Mesodermal cell (in vitro differentiated cells): Measurements from ENCODE around the gene MAGI2.

Experiments used
- H3K27ac ChIP-seq: 2 replicates; pipeline ENCODE4 v1.7.0; 2013; ENCODE audit warnings: mild to moderate bottlenecking, low read depth, low read length, moderate library complexity; ENCODE audit not compliant: severe bottlenecking
- H3K36me3 ChIP-seq: 2 replicates; pipeline ENCODE4 v1.7.1; 2013; ENCODE audit warnings: mild to moderate bottlenecking, low read length, moderate library complexity; ENCODE audit not compliant: control insufficient read depth, insufficient read depth
- H3K4me1 ChIP-seq: one replicate; pipeline ENCODE4 v1.7.1; 2013; ENCODE audit warnings: mild to moderate bottlenecking, low read length; ENCODE audit not compliant: insufficient read depth, control insufficient read depth, poor library complexity, severe bottlenecking
- H3K4me3 ChIP-seq: 2 replicates; pipeline ENCODE4 v1.7.0; 2013; ENCODE audit warnings: low read length, control low read depth, mild to moderate bottlenecking; ENCODE audit not compliant: insufficient read depth, poor library complexity, severe bottlenecking; ENCODE audit errors: extremely low read depth
- H3K9me3 ChIP-seq: 2 replicates; pipeline ENCODE4 v1.7.1; 2013; ENCODE audit warnings: mild to moderate bottlenecking, low read length, moderate library complexity; ENCODE audit not compliant: control insufficient read depth
- WGBS, 2 experiments: methylation state at CpG; one replicate each; pipeline ENCODE4 v1.1.5; 2013; ENCODE audit warnings: missing lambda C conversion rate in 2 of 2; ENCODE audit not compliant: insufficient coverage in 2 of 2; 5-methylcytosine and 5-hydroxymethylcytosine counted together

MAGI2 gene

GRCh38 chr7:78386520-78386919 lies 1066.9 kb downstream of the MAGI2 start:
- Histone ChIP-seq H3K36me3 (no peaks in the 10 kb centered on the region), H3K4me3 (no peak overlapping the region), H3K27ac (no peak overlapping the region), H3K4me1 (no peaks in the 10 kb centered on the region), H3K9me3 (no peaks in the 10 kb centered on the region)
- 100% methylated on average over 2 of the region's 2 CpGs; no CpG with 5 or more reads in 1 of the 2 experiments for WGBS, 2 experiments

DNA sequence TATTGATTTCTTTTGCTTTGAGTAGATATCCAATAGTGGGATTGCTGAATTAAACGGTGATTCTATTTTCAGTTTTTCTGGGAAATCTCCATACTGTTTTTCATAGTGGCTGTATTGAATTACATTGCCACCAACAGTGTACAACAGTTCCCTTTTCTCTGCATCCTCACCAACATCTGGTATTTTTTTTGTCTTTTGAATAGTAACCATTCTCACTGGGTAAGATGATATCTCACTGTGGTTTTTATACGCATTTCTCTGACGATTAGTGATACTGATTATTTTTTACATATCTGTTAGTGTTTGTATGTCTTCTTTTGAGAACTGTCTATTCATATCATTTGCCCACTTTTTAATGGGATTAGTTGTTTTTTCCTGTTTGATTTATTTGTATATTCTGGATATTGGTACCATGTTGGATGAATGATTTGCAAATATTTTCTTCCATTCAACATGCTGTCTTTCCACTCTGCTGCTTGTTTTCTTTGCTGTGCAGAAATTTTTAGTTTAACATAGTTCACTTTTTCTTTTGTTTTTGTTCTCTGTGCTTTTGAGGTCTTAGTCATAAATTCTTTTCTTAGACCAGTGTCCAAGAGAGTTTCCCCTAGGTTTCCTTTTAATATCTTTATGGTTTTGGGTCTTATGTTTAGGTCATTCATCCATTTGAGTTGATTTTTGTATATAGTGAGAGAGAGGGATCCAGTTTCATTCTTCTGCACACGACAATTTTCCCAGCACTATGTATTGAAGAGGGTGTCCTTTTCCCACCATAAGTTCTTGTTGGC lies 1070.2 kb downstream of the MAGI2 start:
- WGBS, 2 experiments, result no CpG with 5 or more reads among the region's 4 CpGs
- Histone ChIP-seq H3K27ac (no peak overlapping the region), H3K36me3 (no peaks in the 10 kb centered on the region)

GRCh38 chr7:78379148-78379547 lies 1074.3 kb downstream of the MAGI2 start:
- no peaks in the 10 kb centered on the region for H3K4me1 ChIP-seq
- H3K4me3 ChIP-seq, result no peak overlapping the region
- H3K9me3 ChIP-seq, result no peaks in the 10 kb centered on the region
- H3K27ac ChIP-seq, result no peak overlapping the region
- no CpG with 5 or more reads among the region's 1 CpG for WGBS, 2 experiments
- H3K36me3 ChIP-seq, result no peaks in the 10 kb centered on the region

More for the DNA sequence above, 1070.2 kb downstream of the MAGI2 start:
- Histone ChIP-seq H3K4me1 (no peaks in the 10 kb centered on the region), H3K4me3 (no peak overlapping the region), H3K9me3 (no peaks in the 10 kb centered on the region)

GRCh38 chr7:78377532-78377931 lies 1075.9 kb downstream of the MAGI2 start:
- WGBS, 2 experiments, result no CpG with 5 or more reads among the region's 1 CpG
- H3K36me3 ChIP-seq, result no peaks in the 10 kb centered on the region
- H3K27ac ChIP-seq, result no peak overlapping the region
- no peaks in the 10 kb centered on the region for H3K4me1 ChIP-seq
- no peak overlapping the region for H3K4me3 ChIP-seq
- no peaks in the 10 kb centered on the region for H3K9me3 ChIP-seq

DNA sequence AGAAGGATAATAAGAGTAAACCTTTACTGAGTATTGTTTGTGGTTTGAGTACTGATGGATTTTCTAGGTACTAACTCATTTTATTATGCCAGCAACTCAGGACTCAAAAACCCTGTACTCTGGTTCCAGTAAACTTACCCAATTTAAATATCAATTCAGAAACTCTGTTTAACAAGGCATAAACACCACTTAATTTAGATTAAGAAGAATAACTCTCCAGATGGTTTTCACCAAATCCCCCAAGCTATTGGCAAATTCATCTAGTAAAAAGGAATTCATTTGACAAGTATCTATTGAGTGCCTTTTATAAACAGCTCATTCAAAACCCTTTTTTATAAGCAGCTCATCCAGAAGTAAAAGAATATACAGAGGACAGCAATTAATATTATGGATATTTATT lies 1082.5 kb downstream of the MAGI2 start:
- H3K27ac ChIP-seq, result no peak overlapping the region
- H3K9me3 ChIP-seq, result no peaks in the 10 kb centered on the region
- H3K4me3 ChIP-seq, result no peak overlapping the region
- peaks cover 6% of the 10 kb centered on the region for H3K4me1 ChIP-seq
- no peaks in the 10 kb centered on the region for H3K36me3 ChIP-seq

DNA sequence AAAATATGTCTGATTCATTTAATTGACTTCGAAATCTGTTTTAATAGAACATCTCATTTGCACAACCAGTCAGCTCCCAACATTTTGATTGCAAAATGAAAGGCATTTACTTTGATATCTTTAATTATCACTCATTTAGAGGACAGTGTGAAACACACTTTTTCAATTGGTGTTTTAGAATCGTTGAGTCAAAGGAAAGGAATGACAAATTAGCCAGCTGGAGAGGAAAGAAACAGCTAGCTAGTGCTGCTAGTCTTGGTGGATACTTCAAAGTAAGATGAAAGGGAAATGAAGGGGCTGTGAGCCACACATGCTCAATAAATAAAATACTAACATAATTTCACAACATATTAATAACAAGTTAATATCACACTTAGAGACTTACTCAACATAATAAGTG lies 1084.7 kb downstream of the MAGI2 start:
- Histone ChIP-seq H3K36me3 (no peaks in the 10 kb centered on the region), H3K4me3 (no peak overlapping the region), H3K9me3 (no peaks in the 10 kb centered on the region), H3K27ac (no peak overlapping the region), H3K4me1 (peaks cover 6% of the 10 kb centered on the region)
- WGBS, 2 experiments, result no CpG with 5 or more reads among the region's 2 CpGs

DNA sequence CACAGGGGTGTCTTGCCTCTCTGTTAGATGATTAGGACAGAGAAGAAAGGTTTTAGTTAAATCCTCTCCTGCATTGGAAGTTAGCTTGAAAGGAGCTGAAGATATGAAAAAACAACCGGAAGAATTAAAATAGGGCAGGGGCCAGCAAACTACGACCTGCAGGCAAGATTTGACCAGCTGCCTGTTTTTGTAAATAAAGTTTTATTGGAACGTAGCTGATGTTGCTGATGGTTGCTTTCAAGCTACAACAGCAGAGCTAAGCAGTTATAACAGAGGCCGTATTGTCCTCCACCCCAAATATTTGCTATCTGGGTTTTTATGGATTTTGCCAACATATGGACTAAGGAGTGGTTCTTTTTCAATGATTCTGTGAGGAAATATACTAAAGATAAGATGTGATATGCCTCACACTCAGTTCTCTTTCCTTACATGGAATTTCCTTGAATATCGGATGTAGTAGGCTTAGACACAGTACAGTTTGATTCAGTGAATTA lies 1086.1 kb downstream of the MAGI2 start:
- no peak overlapping the region for H3K27ac ChIP-seq
- H3K4me1 ChIP-seq, result peaks cover 6% of the 10 kb centered on the region
- H3K36me3 ChIP-seq, result no peaks in the 10 kb centered on the region
- WGBS, 2 experiments, result 87 to 100% methylated on average over 1 to 3 of the region's 5 CpGs
- no peak overlapping the region for H3K4me3 ChIP-seq
- H3K9me3 ChIP-seq, result no peaks in the 10 kb centered on the region

DNA sequence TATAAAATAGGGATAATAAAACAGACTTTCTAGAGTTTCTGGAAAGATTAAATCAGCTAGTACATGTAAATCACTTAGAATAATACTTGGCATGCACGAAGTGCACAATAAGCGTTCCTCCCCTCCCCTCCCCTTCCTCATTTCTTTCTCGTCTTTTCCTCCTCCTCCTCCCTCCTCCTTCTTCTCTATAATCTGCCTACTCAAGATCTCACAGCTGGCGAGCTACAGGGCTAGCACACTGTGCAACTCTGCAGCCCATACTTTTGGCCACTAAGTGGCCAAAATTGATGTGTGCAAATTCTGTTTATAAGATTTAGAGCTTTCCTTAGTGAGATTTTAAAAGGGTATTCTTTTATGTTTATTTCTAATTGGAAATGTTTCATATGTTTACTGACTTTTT lies 1089.6 kb downstream of the MAGI2 start:
- H3K27ac ChIP-seq, result no peak overlapping the region
- 80 to 81% methylated on average over 1 to 4 of the region's 4 CpGs for WGBS, 2 experiments
- H3K4me1 ChIP-seq, result peaks cover 1% of the 10 kb centered on the region
- no peaks in the 10 kb centered on the region for H3K9me3 ChIP-seq
- H3K36me3 ChIP-seq, result no peaks in the 10 kb centered on the region
- H3K4me3 ChIP-seq, result no peak overlapping the region

DNA sequence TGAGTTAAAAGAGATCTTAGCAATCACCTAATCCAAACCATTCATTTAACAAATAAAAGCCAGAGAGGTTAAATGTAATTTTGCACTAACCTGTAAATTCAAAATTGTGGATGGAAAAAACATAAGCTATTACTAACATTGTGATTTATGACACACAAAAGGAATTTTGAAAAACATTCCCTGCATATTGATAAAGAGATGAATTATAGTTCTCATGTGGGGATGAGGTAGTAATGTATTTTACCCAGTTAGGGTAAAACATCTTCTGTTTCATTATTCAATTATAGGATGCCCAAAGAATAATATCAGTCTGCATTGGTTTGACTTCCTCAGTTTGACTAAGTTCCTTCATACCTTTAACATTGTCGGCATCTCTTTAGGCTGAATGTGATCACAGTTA lies 1093.6 kb downstream of the MAGI2 start:
- H3K27ac ChIP-seq, result no peak overlapping the region
- H3K36me3 ChIP-seq, result no peaks in the 10 kb centered on the region
- WGBS, 2 experiments, result no CpG with 5 or more reads among the region's 1 CpG
- H3K9me3 ChIP-seq, result no peaks in the 10 kb centered on the region
- no peaks in the 10 kb centered on the region for H3K4me1 ChIP-seq
- no peak overlapping the region for H3K4me3 ChIP-seq

GRCh38 chr7:78357709-78358108 lies 1095.8 kb downstream of the MAGI2 start:
- no peaks in the 10 kb centered on the region for H3K9me3 ChIP-seq
- H3K27ac ChIP-seq, result no peak overlapping the region
- H3K4me1 ChIP-seq, result no peaks in the 10 kb centered on the region
- H3K36me3 ChIP-seq, result no peaks in the 10 kb centered on the region
- 100% methylated on average over 2 of the region's 2 CpGs; no CpG with 5 or more reads in 1 of the 2 experiments for WGBS, 2 experiments
- H3K4me3 ChIP-seq, result no peak overlapping the region

GRCh38 chr7:78355834-78356233 lies 1097.6 kb downstream of the MAGI2 start:
- no peaks in the 10 kb centered on the region for H3K4me1 ChIP-seq
- H3K4me3 ChIP-seq, result no peak overlapping the region
- no peaks in the 10 kb centered on the region for H3K36me3 ChIP-seq
- H3K27ac ChIP-seq, result no peak overlapping the region
- 91 to 100% methylated on average over 3 of the region's 3 CpGs for WGBS, 2 experiments
- no peaks in the 10 kb centered on the region for H3K9me3 ChIP-seq
